Neural cell (in vitro differentiated cells): ENCODE measurements around the gene HOXC11.

Source experiments
- CTCF ChIP-seq: fragments of 450-650 bp; IDR thresholded peaks from 2 replicates; pipeline ENCODE4 v1.5.1; 2014; ENCODE audit warnings: antibody characterized with exemption, mild to moderate bottlenecking, moderate library complexity; ENCODE audit not compliant: poor library complexity, severe bottlenecking
- EP300 ChIP-seq: fragments of 450-650 bp; conservative IDR thresholded peaks from 2 replicates; pipeline ENCODE4 v1.6.1; 2014; ENCODE audit warnings: antibody characterized with exemption, mild to moderate bottlenecking, moderate library complexity; ENCODE audit not compliant: poor library complexity, severe bottlenecking
- EZH2 ChIP-seq: fragments of 200-600, 300-800 bp; shearing (Covaris generic), sonication (generic); IDR thresholded peaks from 2 replicates; pipeline ENCODE4 v1.6.1; 2014; ENCODE audit warnings: antibody characterized with exemption, low read length, borderline replicate concordance, mild to moderate bottlenecking; ENCODE audit not compliant: insufficient read depth, poor library complexity, severe bottlenecking
- MXI1 ChIP-seq: fragments of 450-650 bp; conservative IDR thresholded peaks from 2 replicates; pipeline ENCODE4 v1.6.1; 2014; ENCODE audit warnings: antibody characterized with exemption, mild to moderate bottlenecking; ENCODE audit not compliant: poor library complexity, severe bottlenecking
- POLR2AphosphoS5 ChIP-seq: IDR thresholded peaks from 2 replicates; pipeline ENCODE4 v1.6.1; 2012
- RAD21 ChIP-seq: fragments of 450-650 bp; conservative IDR thresholded peaks from 2 replicates; pipeline ENCODE4 v1.6.1; 2014; ENCODE audit warnings: antibody characterized with exemption, mild to moderate bottlenecking, moderate library complexity
- REST ChIP-seq: IDR thresholded peaks from 2 replicates; pipeline ENCODE4 v1.6.1; 2012; ENCODE audit warnings: borderline replicate concordance
- TAF1 ChIP-seq: IDR thresholded peaks from 2 replicates; pipeline ENCODE4 v1.6.1; 2012; ENCODE audit warnings: low read depth

- TF ChIP-seq CTCF (no peak), RAD21 (no peak), REST (no peak), TAF1 (no peak), POLR2AphosphoS5 (no peak), EZH2 (no peak), MXI1 (no peak), EP300 (no peak)
Measured at GRCh38 chr12:54020591-54021405, 47.9 kb downstream of the HOXC11 start.
